HEK293 (cell line): ENCODE data around the gene CLEC2A.

Experiments used
- CTCF ChIP-seq: fragments of 450-650 bp; formaldehyde crosslinking; IDR thresholded peaks from 2 replicates; pipeline ENCODE4 v1.5.1; 2016; ENCODE audit warnings: missing biosample characterization, missing genetic modification characterization
- SETDB1 ChIP-seq: IDR thresholded peaks from one replicate; pipeline ENCODE4 v1.6.1; 2017; ENCODE audit warnings: mild to moderate bottlenecking, low read length, moderate library complexity, mixed read lengths; ENCODE audit not compliant: insufficient read length
- ZNF24 ChIP-seq: fragments of 450-650 bp; formaldehyde crosslinking; IDR thresholded peaks from 2 replicates; pipeline ENCODE4 v1.5.1; 2016; ENCODE audit warnings: missing biosample characterization, missing genetic modification characterization

DNA sequence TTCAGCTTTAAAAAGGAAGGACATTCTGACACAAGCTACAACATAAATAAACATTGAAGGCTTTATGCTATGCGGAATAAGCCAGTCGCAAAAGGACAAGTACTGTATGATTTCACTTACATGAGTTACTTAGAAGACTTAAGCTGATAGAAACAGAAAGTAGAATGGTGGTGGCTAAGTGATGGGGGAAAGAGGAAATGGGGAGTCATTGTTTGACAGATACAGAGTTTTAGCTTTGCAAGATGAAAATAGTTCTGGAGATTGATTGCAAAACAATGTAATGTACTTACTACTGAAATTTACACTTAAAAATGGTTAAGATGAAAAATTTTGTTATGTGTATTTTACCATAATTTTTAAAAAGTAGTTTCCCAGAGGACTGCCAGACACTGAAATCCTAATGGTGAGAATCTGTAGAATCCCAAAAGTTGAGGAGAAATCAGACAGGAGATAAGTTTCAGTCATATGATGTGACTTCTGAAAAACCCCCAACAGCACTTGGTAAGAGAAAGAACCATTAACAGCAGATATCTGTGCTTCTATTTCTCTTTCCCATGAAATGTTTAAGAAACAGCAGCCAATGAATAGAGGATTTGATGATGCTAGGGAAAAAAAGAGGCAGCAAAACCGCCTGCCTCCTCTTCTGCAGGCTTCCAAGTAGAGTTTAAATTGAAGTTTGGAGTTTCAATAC lies 16.6 kb upstream of the CLEC2A start:
- TF ChIP-seq CTCF (tag by site-specific recombination) (no peak), ZNF24 (tag by site-specific recombination) (no peak), SETDB1 (no peak)
